OCI-LY7 (cell line): ENCODE data around the gene FAM241B. TPM values are rescaled to one million over a fixed set of nuclear protein-coding genes. Genes with fewer than 3 reads are reported as not detected.

Source experiments
- BruUV-seq: library from RNA; stranded (reverse); fragments of 400-500 nt; replicated peaks from 2 replicates; lab custom pipeline; 2021; lab: Mats Ljungman, UMichigan
- CTCF ChIA-PET: fragments of 300-600 bp; sonication (Branson Sonifier 250); formaldehyde crosslinking; loops from one replicate; lab custom pipeline; 2022; ENCODE audit warnings: antibody characterized with exemption; ENCODE audit not compliant: unreplicated experiment; lab: Charles Lee
- POLR2A ChIA-PET: fragments of 300-600 bp; sonication (Branson Sonifier 250); formaldehyde crosslinking; loops from one replicate; lab custom pipeline; 2022; ENCODE audit warnings: antibody characterized with exemption; lab: Charles Lee
- DNase-seq: peaks from one replicate; pipeline ENCODE4 v3.0.0-alpha.2; 2015; ENCODE audit warnings: low spot score
- H2AFZ ChIP-seq: fragments of 200-600 bp; sonication (generic), shearing (Covaris generic); 2 replicates; pipeline ENCODE4 v1.6.1; 2014; ENCODE audit warnings: mild to moderate bottlenecking, antibody characterized with exemption, low read length, moderate library complexity
- H3K27ac ChIP-seq: fragments of 200-600 bp; sonication (generic); 2 replicates; pipeline ENCODE4 v1.5.1; 2014; ENCODE audit warnings: mixed run types, low read depth, mild to moderate bottlenecking, moderate library complexity, low read length, inconsistent platforms; ENCODE audit not compliant: poor library complexity, severe bottlenecking
- H3K36me3 ChIP-seq: fragments of 200-600 bp; sonication (generic); 2 replicates; pipeline ENCODE4 v1.6.1; 2014; ENCODE audit warnings: mild to moderate bottlenecking, antibody characterized with exemption, low read length, moderate library complexity, mixed read lengths; ENCODE audit not compliant: insufficient read depth
- H3K4me1 ChIP-seq: fragments of 200-600 bp; sonication (generic); 2 replicates; pipeline ENCODE4 v1.5.1; 2014; ENCODE audit warnings: mild to moderate bottlenecking, low read length; ENCODE audit not compliant: insufficient read depth, poor library complexity, severe bottlenecking
- H3K4me2 ChIP-seq: fragments of 200-600 bp; sonication (generic); 2 replicates; pipeline ENCODE4 v1.6.1; 2014; ENCODE audit warnings: mild to moderate bottlenecking, low read length
- H3K4me3 ChIP-seq: fragments of 200-600 bp; sonication (generic); 2 replicates; pipeline ENCODE4 v1.5.1; 2014; ENCODE audit warnings: mild to moderate bottlenecking, low read depth, low read length; ENCODE audit not compliant: poor library complexity, severe bottlenecking
- H3K79me2 ChIP-seq: fragments of 200-600 bp; sonication (generic); 2 replicates; pipeline ENCODE4 v1.6.1; 2016; ENCODE audit warnings: low read depth, mild to moderate bottlenecking, low read length, moderate library complexity, mixed read lengths; ENCODE audit not compliant: insufficient read depth
- H3K9me2 ChIP-seq: fragments of 200-600 bp; sonication (generic); 2 replicates; pipeline ENCODE4 v1.6.1; 2016; ENCODE audit warnings: mild to moderate bottlenecking, low read length, mixed read lengths; ENCODE audit not compliant: insufficient read depth
- H3K9me3 ChIP-seq: fragments of 200-600 bp; sonication (generic); 2 replicates; pipeline ENCODE4 v1.6.1; 2014; ENCODE audit warnings: mild to moderate bottlenecking, mixed run types, low read length, mixed read lengths
- H4K20me1 ChIP-seq: fragments of 200-600 bp; sonication (generic); 2 replicates; pipeline ENCODE4 v1.6.1; 2014; ENCODE audit warnings: mild to moderate bottlenecking, antibody characterized with exemption, low read length, moderate library complexity, mixed read lengths; ENCODE audit not compliant: insufficient read depth
- CTCF ChIP-seq: fragments of 200-600 bp; sonication (generic); conservative IDR thresholded peaks from 2 replicates; pipeline ENCODE4 v1.5.1; 2014; ENCODE audit warnings: mild to moderate bottlenecking, antibody characterized with exemption, low read length, moderate library complexity, mixed read lengths
- EZH2phosphoT487 ChIP-seq: fragments of 200-600 bp; sonication (generic); IDR thresholded peaks from 2 replicates; pipeline ENCODE4 v1.6.1; 2018; ENCODE audit warnings: low read depth, borderline replicate concordance, mild to moderate bottlenecking, mixed run types, antibody characterized with exemption, low read length, moderate library complexity, mixed read lengths
- intact Hi-C: fragments of 100-400 bp; cut with micrococcal nuclease; formaldehyde crosslinking; loops from one replicate; pipeline ENCODE4 v1.10.0; 2022; ENCODE audit not compliant: unreplicated experiment
- total RNA-seq, 2 experiments: library from RNA; depleted of rRNA in 1 of 2; stranded (reverse); fragments of >200 nt in 1 of 2; shearing (Covaris generic) in 1 of 2; gene quantifications; 2 replicates each; pipeline ENCODE4 v1.2.3, GENCODE V29; 2014 to 2022

FAM241B gene
- total RNA-seq, 2 experiments from 2014 or later = not detected

- BruUV-seq = no TSS peak
- Histone ChIP-seq H3K9me3 (no peaks in the 10 kb centered on the region), H2AFZ (no peak overlapping the region), H3K36me3 (no peaks in the 10 kb centered on the region), H3K27ac (no peak overlapping the region), H3K4me1 (no peaks in the 10 kb centered on the region), H3K4me3 (no peak overlapping the region), H3K4me2 (no peak overlapping the region), H3K9me2 (no peaks in the 10 kb centered on the region), H3K79me2 (no peaks in the 10 kb centered on the region), H4K20me1 (no peaks in the 10 kb centered on the region)
- ChIA-PET CTCF (no interaction called here), POLR2A (interaction anchor here (0.5 to 1.0 kb wide), 2 partner anchors 9 to 234 kb away, joined by 3 read pairs; no protein-coding TSS in a partner anchor)
- intact Hi-C loops = no loop called here
- TF ChIP-seq CTCF (no peak), EZH2phosphoT487 (no peak)
- DNase-seq = no peak
Measured at GRCh38 chr10:69680610-69681009, 50.6 kb downstream of the FAM241B start.

- Histone ChIP-seq H3K9me3 (no peaks in the 10 kb centered on the region), H2AFZ (no peak overlapping the region), H3K36me3 (no peaks in the 10 kb centered on the region), H3K4me1 (no peaks in the 10 kb centered on the region), H3K9me2 (no peaks in the 10 kb centered on the region), H4K20me1 (no peaks in the 10 kb centered on the region), H3K4me2 (no peak overlapping the region), H3K27ac (no peak overlapping the region), H3K4me3 (no peak overlapping the region), H3K79me2 (no peaks in the 10 kb centered on the region)
- BruUV-seq = no TSS peak
- no peak for DNase-seq
- POLR2A ChIA-PET = interaction anchor here (1.0 kb wide), 1 partner anchor 8 kb away, joined by 3 read pairs; no protein-coding TSS in a partner anchor
- TF ChIP-seq EZH2phosphoT487 (no peak), CTCF (no peak)
- intact Hi-C loops = no loop called here
- CTCF ChIA-PET = no interaction called here
Measured at GRCh38 chr10:69681436-69681835, 51.4 kb downstream of the FAM241B start.

- no TSS peak for BruUV-seq
- CTCF ChIA-PET = no interaction called here
- Histone ChIP-seq H3K4me3 (no peak overlapping the region), H3K27ac (no peak overlapping the region), H3K9me3 (no peaks in the 10 kb centered on the region), H3K4me2 (no peak overlapping the region), H2AFZ (no peak overlapping the region), H3K9me2 (no peaks in the 10 kb centered on the region), H3K79me2 (no peaks in the 10 kb centered on the region), H3K36me3 (no peaks in the 10 kb centered on the region), H4K20me1 (no peaks in the 10 kb centered on the region), H3K4me1 (no peaks in the 10 kb centered on the region)
- DNase-seq = no peak
- intact Hi-C loops = no loop called here
- POLR2A ChIA-PET = no interaction called here
- TF ChIP-seq EZH2phosphoT487 (no peak), CTCF (no peak)
Measured at GRCh38 chr10:69682955-69683474, 53.0 kb downstream of the FAM241B start.
